ENCODE measurements around the gene RNLS.

The RNLS gene

DNA sequence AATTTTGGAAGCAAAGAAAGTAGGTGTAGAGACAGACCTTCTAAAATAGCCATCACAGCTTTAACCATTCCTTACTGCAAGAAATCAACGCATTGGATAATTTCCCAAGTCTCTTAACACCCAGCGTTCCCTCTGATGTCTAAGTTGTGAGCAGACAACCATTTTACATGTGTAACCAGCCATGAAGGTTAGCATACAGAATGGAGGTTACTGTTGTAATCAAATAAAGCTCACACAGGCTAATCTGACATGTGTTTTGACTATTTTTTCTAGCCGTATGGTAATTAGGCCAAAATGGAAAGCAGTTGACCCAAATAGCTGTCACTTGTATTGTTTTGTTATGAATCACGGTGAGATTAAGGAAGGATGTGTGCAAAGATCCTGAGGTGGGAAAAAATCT, 336.4 kb downstream of the RNLS start:
- no peak overlapping the region for H3K4me3 Mint-ChIP-seq
- H3K9me3 Mint-ChIP-seq = no peaks in the 10 kb centered on the region
- H3K27ac Mint-ChIP-seq = no peak overlapping the region
- no peaks in the 10 kb centered on the region for H3K27me3 Mint-ChIP-seq
- peaks cover 8% of the 10 kb centered on the region for H3K4me1 Mint-ChIP-seq (ENCODE audit: low read depth)
- no peaks in the 10 kb centered on the region for H3K36me3 Mint-ChIP-seq (ENCODE audit: low read depth)

DNA sequence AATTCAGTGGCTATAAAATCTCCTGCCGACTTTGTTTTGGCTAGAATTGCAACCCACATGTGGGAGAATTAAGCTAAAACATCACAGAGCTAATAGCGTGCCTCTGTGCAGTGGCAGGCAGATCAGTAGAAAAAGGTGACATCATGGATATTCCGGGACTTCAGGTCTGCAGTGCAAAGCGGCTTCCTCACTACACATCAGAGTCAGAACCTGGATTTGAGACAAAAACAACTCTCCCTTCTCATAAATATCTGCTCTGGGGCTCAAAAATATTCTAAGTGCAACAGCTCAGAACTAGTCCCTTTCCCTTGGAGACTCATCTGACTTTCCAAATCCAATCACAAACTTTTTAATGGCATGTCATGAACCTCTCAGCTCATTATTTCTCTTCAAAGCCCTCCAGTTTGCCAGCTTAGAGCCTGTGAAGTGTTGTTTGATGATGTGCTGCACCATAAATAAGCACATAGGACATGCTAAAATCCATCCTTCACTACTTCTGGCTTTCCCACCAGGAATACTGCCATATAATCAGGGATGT, 337.1 kb downstream of the RNLS start:
- H3K27me3 Mint-ChIP-seq = no peaks in the 10 kb centered on the region
- H3K36me3 Mint-ChIP-seq (ENCODE audit: low read depth) = no peaks in the 10 kb centered on the region
- H3K4me1 Mint-ChIP-seq (ENCODE audit: low read depth) = peaks cover 8% of the 10 kb centered on the region
- H3K9me3 Mint-ChIP-seq = no peaks in the 10 kb centered on the region
- H3K27ac Mint-ChIP-seq = no peak overlapping the region
- H3K4me3 Mint-ChIP-seq = no peak overlapping the region

GRCh38 chr10:88244781-88245625, 338.1 kb downstream of the RNLS start:
- no peak overlapping the region for H3K4me3 Mint-ChIP-seq
- H3K27me3 Mint-ChIP-seq = no peaks in the 10 kb centered on the region
- H3K9me3 Mint-ChIP-seq = no peaks in the 10 kb centered on the region
- H3K27ac Mint-ChIP-seq = no peak overlapping the region
- no peaks in the 10 kb centered on the region for H3K36me3 Mint-ChIP-seq (ENCODE audit: low read depth)
- H3K4me1 Mint-ChIP-seq (ENCODE audit: low read depth) = peaks cover 8% of the 10 kb centered on the region

- H3K27ac Mint-ChIP-seq = no peak overlapping the region
- no peaks in the 10 kb centered on the region for H3K9me3 Mint-ChIP-seq
- no peak overlapping the region for H3K4me3 Mint-ChIP-seq
- H3K4me1 Mint-ChIP-seq (ENCODE audit: low read depth) = peaks cover 8% of the 10 kb centered on the region
- no peaks in the 10 kb centered on the region for H3K36me3 Mint-ChIP-seq (ENCODE audit: low read depth)
- no peaks in the 10 kb centered on the region for H3K27me3 Mint-ChIP-seq
Measured at GRCh38 chr10:88243836-88244730, 339.0 kb downstream of the RNLS start.

- no peaks in the 10 kb centered on the region for H3K27me3 Mint-ChIP-seq
Measured at GRCh38 chr10:88243202-88243744, 339.8 kb downstream of the RNLS start.

GRCh38 chr10:88241501-88241900, 341.6 kb downstream of the RNLS start:
- Mint-ChIP-seq H3K4me3 (no peak overlapping the region), H3K27ac (no peak overlapping the region), H3K36me3 (ENCODE audit: low read depth) (no peaks in the 10 kb centered on the region), H3K4me1 (ENCODE audit: low read depth) (peaks cover 8% of the 10 kb centered on the region), H3K27me3 (no peaks in the 10 kb centered on the region), H3K9me3 (no peaks in the 10 kb centered on the region)

More at GRCh38 chr10:88243202-88243744, 339.8 kb downstream of the RNLS start:
- Mint-ChIP-seq H3K36me3 (ENCODE audit: low read depth) (no peaks in the 10 kb centered on the region), H3K27ac (no peak overlapping the region), H3K4me3 (no peak overlapping the region), H3K9me3 (no peaks in the 10 kb centered on the region), H3K4me1 (ENCODE audit: low read depth) (peaks cover 8% of the 10 kb centered on the region)

DNA sequence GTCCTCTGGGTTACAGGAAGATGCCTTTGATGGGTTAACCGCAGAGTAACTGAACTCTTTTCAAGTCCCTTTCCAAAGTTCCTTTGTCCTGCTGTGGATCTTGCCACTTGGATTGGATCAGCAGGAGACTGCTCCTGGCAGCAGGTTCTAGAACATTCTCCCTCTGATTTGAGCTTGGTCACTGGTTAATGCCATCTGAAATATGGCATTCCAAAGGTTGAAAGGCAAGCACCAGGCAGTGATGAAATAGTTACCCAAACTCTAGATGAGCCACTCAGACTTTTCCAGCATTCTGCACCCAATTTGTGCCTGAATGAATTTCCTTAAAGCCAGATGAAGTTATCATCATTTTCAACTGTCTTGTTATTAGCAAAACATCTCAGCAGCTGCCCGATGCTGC, 343.9 kb downstream of the RNLS start:
- peaks cover 3% of the 10 kb centered on the region for H3K4me1 Mint-ChIP-seq (ENCODE audit: low read depth)
- H3K4me3 Mint-ChIP-seq = no peak overlapping the region
- H3K36me3 Mint-ChIP-seq (ENCODE audit: low read depth) = no peaks in the 10 kb centered on the region
- no peak overlapping the region for H3K27ac Mint-ChIP-seq
- no peaks in the 10 kb centered on the region for H3K9me3 Mint-ChIP-seq
- H3K27me3 Mint-ChIP-seq = no peaks in the 10 kb centered on the region

DNA sequence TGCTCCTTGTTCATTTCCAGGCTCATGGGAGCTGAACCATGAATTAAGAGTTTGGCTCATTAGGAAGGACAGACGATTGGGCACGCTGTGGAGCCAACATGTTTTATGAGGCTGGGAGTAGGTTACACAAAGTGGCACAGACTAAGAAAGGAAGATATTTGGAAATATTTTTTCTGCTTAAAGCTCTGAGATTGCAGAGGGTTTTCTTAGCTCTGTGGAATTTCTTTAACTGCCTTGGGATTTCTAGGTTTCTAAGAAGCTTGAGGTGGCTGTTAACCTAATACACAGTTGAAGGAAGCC, 344.6 kb downstream of the RNLS start:
- H3K36me3 Mint-ChIP-seq (ENCODE audit: low read depth) = no peaks in the 10 kb centered on the region
- no peaks in the 10 kb centered on the region for H3K9me3 Mint-ChIP-seq
- H3K27me3 Mint-ChIP-seq = no peaks in the 10 kb centered on the region
- no peak overlapping the region for H3K27ac Mint-ChIP-seq
- no peak overlapping the region for H3K4me3 Mint-ChIP-seq
- peaks cover 3% of the 10 kb centered on the region for H3K4me1 Mint-ChIP-seq (ENCODE audit: low read depth)

- Mint-ChIP-seq H3K4me3 (no peak overlapping the region), H3K27me3 (no peaks in the 10 kb centered on the region), H3K9me3 (no peaks in the 10 kb centered on the region), H3K27ac (no peak overlapping the region), H3K4me1 (ENCODE audit: low read depth) (peaks cover 3% of the 10 kb centered on the region), H3K36me3 (ENCODE audit: low read depth) (no peaks in the 10 kb centered on the region)
Measured at GRCh38 chr10:88237896-88238614, 345.1 kb downstream of the RNLS start.

GRCh38 chr10:88236121-88236743, 346.9 kb downstream of the RNLS start:
- no peaks in the 10 kb centered on the region for H3K36me3 Mint-ChIP-seq (ENCODE audit: low read depth)
- peaks cover 3% of the 10 kb centered on the region for H3K4me1 Mint-ChIP-seq (ENCODE audit: low read depth)
- H3K4me3 Mint-ChIP-seq = no peak overlapping the region
- no peak overlapping the region for H3K27ac Mint-ChIP-seq
- no peaks in the 10 kb centered on the region for H3K27me3 Mint-ChIP-seq
- H3K9me3 Mint-ChIP-seq = no peaks in the 10 kb centered on the region

GRCh38 chr10:88234297-88234696, 348.8 kb downstream of the RNLS start:
- H3K4me3 Mint-ChIP-seq = no peak overlapping the region

DNA sequence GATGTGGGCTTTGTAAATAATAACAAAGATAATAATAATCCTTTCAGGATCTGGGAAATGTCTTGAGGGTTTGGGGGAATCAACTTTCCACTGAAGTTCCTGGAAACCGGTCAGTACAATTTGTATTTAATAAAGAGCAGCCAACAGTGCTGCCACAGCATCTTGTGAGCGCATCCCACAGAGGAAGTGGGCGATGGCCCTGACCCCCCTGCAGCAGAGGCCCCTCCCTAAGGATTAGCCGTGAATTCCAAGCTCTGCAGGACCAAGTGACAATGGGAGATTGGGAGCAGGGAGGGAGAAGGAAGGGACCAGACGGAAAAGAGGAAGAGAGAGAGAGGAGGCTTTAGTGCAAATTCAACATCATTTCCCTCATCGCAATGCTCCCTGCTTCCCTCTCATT, 349.2 kb downstream of the RNLS start:
- no peaks in the 10 kb centered on the region for H3K27me3 Mint-ChIP-seq
- H3K27ac Mint-ChIP-seq = no peak overlapping the region
- no peak overlapping the region for H3K4me3 Mint-ChIP-seq
- H3K4me1 Mint-ChIP-seq (ENCODE audit: low read depth) = peaks cover 3% of the 10 kb centered on the region
- peaks cover 5% of the 10 kb centered on the region for H3K9me3 Mint-ChIP-seq
- no peaks in the 10 kb centered on the region for H3K36me3 Mint-ChIP-seq (ENCODE audit: low read depth)

More at GRCh38 chr10:88234297-88234696, 348.8 kb downstream of the RNLS start:
- peaks cover 3% of the 10 kb centered on the region for H3K4me1 Mint-ChIP-seq (ENCODE audit: low read depth)
- H3K27ac Mint-ChIP-seq = no peak overlapping the region
- peaks cover 4% of the 10 kb centered on the region for H3K9me3 Mint-ChIP-seq
- H3K27me3 Mint-ChIP-seq = no peaks in the 10 kb centered on the region
- H3K36me3 Mint-ChIP-seq (ENCODE audit: low read depth) = no peaks in the 10 kb centered on the region

GRCh38 chr10:88232983-88233543, 350.1 kb downstream of the RNLS start:
- H3K4me1 Mint-ChIP-seq (ENCODE audit: low read depth) = peaks cover 3% of the 10 kb centered on the region
- no peak overlapping the region for H3K4me3 Mint-ChIP-seq
- H3K27ac Mint-ChIP-seq = no peak overlapping the region
- peaks cover 9% of the 10 kb centered on the region for H3K9me3 Mint-ChIP-seq
- H3K27me3 Mint-ChIP-seq = no peaks in the 10 kb centered on the region
- H3K36me3 Mint-ChIP-seq (ENCODE audit: low read depth) = no peaks in the 10 kb centered on the region
